ENCODE data around the gene ZBTB24. TPM values are rescaled to one million over a fixed set of nuclear protein-coding genes. Genes with fewer than 3 reads are reported as not detected.

ZBTB24 gene
- total RNA-seq, 4 donors from 2014 or later, result 3.0 to 7.8 (median 5.7) TPM

DNA sequence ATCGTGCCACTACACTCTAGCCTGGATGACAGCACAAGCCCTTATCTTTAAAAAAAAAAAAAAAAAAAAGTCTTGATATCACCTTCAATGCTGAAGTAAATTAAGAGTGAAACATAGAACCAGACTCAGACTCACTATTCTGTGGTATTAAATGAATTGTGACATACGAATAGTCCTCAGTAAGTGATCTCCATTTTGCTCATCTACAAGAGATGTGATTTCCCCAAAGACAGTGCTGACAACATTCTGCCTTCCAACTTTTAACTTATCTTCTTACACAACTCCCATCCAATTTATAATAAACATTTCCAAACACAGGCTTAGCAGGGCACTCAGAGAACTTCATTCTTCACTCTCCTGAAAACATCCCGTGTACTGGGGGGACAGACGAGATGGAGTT is 8.0 kb downstream of the ZBTB24 start:
- peaks cover 0 to 18% (median 6%) of the 10 kb centered on the region in 4 donors for H3K36me3 ChIP-seq
- whole genome bisulfite sequencing, 2 donors (ENCODE audit: low coverage in 1 of 2), result 71 to 84% methylated on average over 3 to 4 of the region's 4 CpGs
- H3K27ac ChIP-seq, result no peak overlapping the region
- in situ Hi-C loops (cut with MboI; ENCODE audit: low pct_ligation_motif_present in 1 of 4, low pct_unique_long_range_greater_than_20kb in 1 of 4, low sequenced_read_pairs in 3 of 4) (no loop called here), intact Hi-C loops (cut with DNase I; ENCODE audit: low total_unique reads) (no loop called here)
- no peak for TF ChIP-seq POLR2A (IDR thresholded peaks at IDR 0.05)
- no peak for TF ChIP-seq EP300 (IDR thresholded peaks at IDR 0.05; ENCODE audit: low read depth)
- no peak for TF ChIP-seq POLR2AphosphoS5 (IDR thresholded peaks at IDR 0.05)
- TF ChIP-seq, protein P1, sequence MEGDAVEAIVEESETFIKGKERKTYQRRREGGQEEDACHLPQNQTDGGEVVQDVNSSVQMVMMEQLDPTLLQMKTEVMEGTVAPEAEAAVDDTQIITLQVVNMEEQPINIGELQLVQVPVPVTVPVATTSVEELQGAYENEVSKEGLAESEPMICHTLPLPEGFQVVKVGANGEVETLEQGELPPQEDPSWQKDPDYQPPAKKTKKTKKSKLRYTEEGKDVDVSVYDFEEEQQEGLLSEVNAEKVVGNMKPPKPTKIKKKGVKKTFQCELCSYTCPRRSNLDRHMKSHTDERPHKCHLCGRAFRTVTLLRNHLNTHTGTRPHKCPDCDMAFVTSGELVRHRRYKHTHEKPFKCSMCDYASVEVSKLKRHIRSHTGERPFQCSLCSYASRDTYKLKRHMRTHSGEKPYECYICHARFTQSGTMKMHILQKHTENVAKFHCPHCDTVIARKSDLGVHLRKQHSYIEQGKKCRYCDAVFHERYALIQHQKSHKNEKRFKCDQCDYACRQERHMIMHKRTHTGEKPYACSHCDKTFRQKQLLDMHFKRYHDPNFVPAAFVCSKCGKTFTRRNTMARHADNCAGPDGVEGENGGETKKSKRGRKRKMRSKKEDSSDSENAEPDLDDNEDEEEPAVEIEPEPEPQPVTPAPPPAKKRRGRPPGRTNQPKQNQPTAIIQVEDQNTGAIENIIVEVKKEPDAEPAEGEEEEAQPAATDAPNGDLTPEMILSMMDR (IDR thresholded peaks at IDR 0.05), result no peak
- H3K4me3 ChIP-seq, result no peak overlapping the region
- H3K4me1 ChIP-seq, result peaks cover under 1 to 31% (median 18%) of the 10 kb centered on the region in 4 donors
- H3K9me3 ChIP-seq, result no peaks in the 10 kb centered on the region
- DNase-seq, result no peak
- H3K27me3 ChIP-seq, result no peaks in the 10 kb centered on the region

DNA sequence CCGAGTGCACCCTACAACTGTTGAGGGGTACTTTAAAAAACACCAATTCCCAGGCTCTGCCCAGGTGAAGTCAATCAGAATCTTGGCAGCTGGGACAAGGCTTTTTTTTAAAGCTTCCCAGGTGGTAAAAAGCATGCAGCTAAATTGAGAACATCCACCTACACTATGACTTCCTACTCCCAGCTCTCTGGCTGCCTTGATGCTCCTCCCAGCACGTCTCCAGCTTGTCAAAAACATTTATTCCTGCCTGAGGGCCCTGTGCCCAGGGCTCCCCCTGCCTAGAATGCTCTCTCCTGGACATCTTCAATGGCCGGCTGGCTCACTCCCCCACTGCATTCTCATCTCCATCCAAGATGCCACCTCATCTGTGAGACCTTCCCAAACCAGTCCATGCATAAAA is 9.9 kb downstream of the ZBTB24 start:
- Histone ChIP-seq H3K9me3 (no peaks in the 10 kb centered on the region), H3K4me1 (peaks cover 0 to 13% (median 6%) of the 10 kb centered on the region in 4 donors), H3K4me3 (no peak overlapping the region), H3K36me3 (peaks cover 0 to 18% (median 6%) of the 10 kb centered on the region in 4 donors), H3K27me3 (no peaks in the 10 kb centered on the region), H3K27ac (no peak overlapping the region)
- TF ChIP-seq POLR2AphosphoS5 (IDR thresholded peaks at IDR 0.05) (no peak), POLR2A (IDR thresholded peaks at IDR 0.05) (no peak), EP300 (IDR thresholded peaks at IDR 0.05; ENCODE audit: low read depth) (no peak)
- TF ChIP-seq, protein P1 (IDR thresholded peaks at IDR 0.05), result no peak
- intact Hi-C loops (cut with DNase I; ENCODE audit: low total_unique reads) (no loop called here), in situ Hi-C loops (cut with MboI; ENCODE audit: low pct_ligation_motif_present in 1 of 4, low pct_unique_long_range_greater_than_20kb in 1 of 4, low sequenced_read_pairs in 3 of 4) (no loop called here)
- no peak for DNase-seq
- WGBS, 2 donors (ENCODE audit: low coverage in 1 of 2), result 83 to 100% methylated on average over 3 of the region's 3 CpGs

DNA sequence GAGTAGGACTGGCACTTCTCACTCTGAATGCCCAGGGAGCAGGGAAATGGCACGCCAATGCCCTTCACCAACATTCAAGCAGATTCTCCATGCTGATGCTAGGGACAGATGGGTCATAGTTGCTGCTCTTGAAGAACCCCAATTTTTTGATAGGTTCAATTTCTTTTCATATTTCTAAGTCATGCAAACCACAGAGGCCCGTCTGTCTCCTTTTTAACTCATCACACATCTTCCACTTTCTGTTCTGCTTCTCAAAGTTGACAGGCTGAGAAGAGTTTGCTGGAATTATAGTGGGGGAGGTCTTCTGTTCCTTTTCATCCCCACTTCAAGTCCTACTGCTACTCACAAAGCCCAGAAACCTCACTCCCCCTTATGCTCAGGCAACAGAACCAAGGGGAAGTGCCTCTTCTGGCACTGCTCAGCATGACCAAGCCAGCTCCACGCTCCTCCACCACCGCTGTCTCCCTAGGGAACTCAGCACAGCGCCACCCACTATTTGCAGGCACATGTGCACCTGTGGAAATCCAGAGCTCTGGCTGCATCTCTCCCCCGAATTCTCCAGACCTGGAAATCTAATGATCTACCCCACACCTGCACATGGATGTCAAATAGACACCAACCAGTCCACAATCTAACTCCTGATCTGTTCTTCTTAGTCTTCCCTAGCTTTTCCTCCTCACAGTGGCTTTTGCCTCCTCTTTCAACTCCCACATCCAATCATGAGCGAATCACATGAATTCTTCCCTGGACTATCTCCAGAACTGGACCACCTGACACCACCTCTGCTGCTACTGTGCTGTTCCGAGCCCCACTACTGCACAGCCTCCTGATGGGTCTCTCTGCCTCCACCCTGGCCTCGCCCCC is 10.7 kb downstream of the ZBTB24 start:
- in situ Hi-C loops (cut with MboI; ENCODE audit: low pct_ligation_motif_present in 1 of 4, low pct_unique_long_range_greater_than_20kb in 1 of 4, low sequenced_read_pairs in 3 of 4), result no loop called here
- peaks cover 0 to 22% (median 6%) of the 10 kb centered on the region in 4 donors for H3K36me3 ChIP-seq
- H3K4me1 ChIP-seq, result peaks cover 0 to 11% (median under 1%) of the 10 kb centered on the region in 4 donors
- H3K9me3 ChIP-seq, result no peaks in the 10 kb centered on the region
- H3K27ac ChIP-seq, result no peak overlapping the region
- WGBS, 2 donors (ENCODE audit: low coverage in 1 of 2), result 88 to 96% methylated on average over 3 to 9 of the region's 9 CpGs
- no peak for DNase-seq
- no peaks in the 10 kb centered on the region for H3K27me3 ChIP-seq
- H3K4me3 ChIP-seq, result no peak overlapping the region
- intact Hi-C loops (cut with DNase I; ENCODE audit: low total_unique reads), result no loop called here
- no peak for TF ChIP-seq EP300 (IDR thresholded peaks at IDR 0.05; ENCODE audit: low read depth)
- TF ChIP-seq, protein P1 (IDR thresholded peaks at IDR 0.05), result no peak
- no peak for TF ChIP-seq POLR2AphosphoS5 (IDR thresholded peaks at IDR 0.05)
- no peak for TF ChIP-seq POLR2A (IDR thresholded peaks at IDR 0.05)

DNA sequence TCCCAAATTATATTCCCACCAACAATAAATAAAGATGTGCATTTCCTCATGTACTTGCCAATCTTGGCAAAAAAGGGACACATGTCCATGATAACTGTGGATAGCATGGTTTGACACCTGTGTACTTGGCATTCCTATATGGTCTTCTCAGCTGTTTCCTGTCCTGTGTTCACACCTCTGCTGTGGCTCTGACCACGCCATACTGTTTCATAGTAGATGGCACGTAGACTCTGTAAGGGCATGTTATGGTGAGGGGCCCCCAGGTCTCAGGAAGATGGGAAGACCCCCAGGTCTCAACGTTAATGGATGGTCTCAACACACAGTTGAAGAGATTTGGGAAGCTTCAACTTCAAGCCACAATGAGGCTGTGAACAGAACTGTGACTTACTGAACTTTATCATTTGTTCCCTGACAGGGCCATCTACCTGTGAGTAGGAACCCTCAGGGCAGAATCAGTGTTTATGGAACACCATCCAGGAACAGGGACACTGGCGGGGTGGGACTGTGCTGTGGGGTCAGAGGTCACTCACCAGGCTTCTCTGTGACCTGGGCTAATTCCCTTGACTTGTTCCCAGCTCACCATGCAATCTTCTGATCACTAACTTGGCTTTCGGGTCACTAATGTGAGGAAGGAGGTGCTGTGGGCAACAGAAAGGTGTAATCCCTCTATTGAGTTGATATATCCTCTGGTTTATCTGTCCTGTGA is 11.8 kb downstream of the ZBTB24 start:
- 91% methylated on average over 5 of the region's 5 CpGs; no CpG with 5 or more reads in 1 of the 2 donors for WGBS, 2 donors (ENCODE audit: low coverage in 1 of 2)
- Histone ChIP-seq H3K4me1 (peaks cover 0 to 17% (median 3%) of the 10 kb centered on the region in 4 donors), H3K4me3 (no peak overlapping the region), H3K9me3 (no peaks in the 10 kb centered on the region), H3K27ac (no peak overlapping the region), H3K36me3 (peaks cover 0 to 25% (median 6%) of the 10 kb centered on the region in 4 donors), H3K27me3 (no peaks in the 10 kb centered on the region)
- in situ Hi-C loops (cut with MboI; ENCODE audit: low pct_ligation_motif_present in 1 of 4, low pct_unique_long_range_greater_than_20kb in 1 of 4, low sequenced_read_pairs in 3 of 4) (no loop called here), intact Hi-C loops (cut with DNase I; ENCODE audit: low total_unique reads) (no loop called here)
- DNase-seq, result no peak
- TF ChIP-seq POLR2A (IDR thresholded peaks at IDR 0.05) (no peak), EP300 (IDR thresholded peaks at IDR 0.05; ENCODE audit: low read depth) (no peak), POLR2AphosphoS5 (IDR thresholded peaks at IDR 0.05) (no peak)
- TF ChIP-seq, protein P1 (IDR thresholded peaks at IDR 0.05), result no peak

All from transverse colon (tissue), 4 donors.